Left ventricle myocardium inferior (tissue), 1 donor: Measurements from ENCODE around the gene IL1RL2. TPM values are rescaled to one million over a fixed set of nuclear protein-coding genes. Genes with fewer than 3 reads are reported as not detected.

Experiments used
- DNase-seq: peaks from one replicate; pipeline ENCODE4 v3.0.0-alpha.2; 2020
- H3K27ac ChIP-seq: fragments of 200-600 bp; replicated peaks from 2 replicates; pipeline ENCODE4 v1.8.0; 2021
- H3K27me3 ChIP-seq: fragments of 200-600 bp; 2 replicates; pipeline ENCODE4 v1.8.0; 2021; ENCODE audit warnings: low read depth
- H3K36me3 ChIP-seq: fragments of 200-600 bp; 2 replicates; pipeline ENCODE4 v1.8.0; 2021
- H3K4me1 ChIP-seq: fragments of 200-600 bp; 2 replicates; pipeline ENCODE4 v1.8.0; 2021
- H3K4me3 ChIP-seq: fragments of 200-600 bp; 2 replicates; pipeline ENCODE4 v1.8.0; 2021; ENCODE audit warnings: mild to moderate bottlenecking, moderate library complexity
- H3K9me3 ChIP-seq: fragments of 200-600 bp; replicated peaks from 2 replicates; pipeline ENCODE4 v1.8.0; 2021
- intact Hi-C: fragments of 100-400 bp; cut with micrococcal nuclease; formaldehyde crosslinking; loops from one replicate; pipeline ENCODE4 v1.11.0; 2022
- total RNA-seq: library from RNA; stranded (reverse); fragmentation: NEBNext Ultra II Directional; extraction: Animal tissue kit (Norgen Biotek cat#: 25700); gene quantifications from one replicate; pipeline ENCODE4 v1.2.1, GENCODE V29; 2021
- TF ChIP-seq, protein P1 (sequence below): fragments of 200-600 bp; IDR thresholded peaks from 2 replicates; pipeline ENCODE4 v1.8.0; 2021; ENCODE audit warnings: antibody characterized with exemption, mild to moderate bottlenecking, borderline replicate concordance
- donor health status: DM: no; HTN: yes; CAD: no; lungs with severe emphysema.

The IL1RL2 gene
- total RNA-seq, 1 donor from 2014 or later = 0.30 TPM

DNA sequence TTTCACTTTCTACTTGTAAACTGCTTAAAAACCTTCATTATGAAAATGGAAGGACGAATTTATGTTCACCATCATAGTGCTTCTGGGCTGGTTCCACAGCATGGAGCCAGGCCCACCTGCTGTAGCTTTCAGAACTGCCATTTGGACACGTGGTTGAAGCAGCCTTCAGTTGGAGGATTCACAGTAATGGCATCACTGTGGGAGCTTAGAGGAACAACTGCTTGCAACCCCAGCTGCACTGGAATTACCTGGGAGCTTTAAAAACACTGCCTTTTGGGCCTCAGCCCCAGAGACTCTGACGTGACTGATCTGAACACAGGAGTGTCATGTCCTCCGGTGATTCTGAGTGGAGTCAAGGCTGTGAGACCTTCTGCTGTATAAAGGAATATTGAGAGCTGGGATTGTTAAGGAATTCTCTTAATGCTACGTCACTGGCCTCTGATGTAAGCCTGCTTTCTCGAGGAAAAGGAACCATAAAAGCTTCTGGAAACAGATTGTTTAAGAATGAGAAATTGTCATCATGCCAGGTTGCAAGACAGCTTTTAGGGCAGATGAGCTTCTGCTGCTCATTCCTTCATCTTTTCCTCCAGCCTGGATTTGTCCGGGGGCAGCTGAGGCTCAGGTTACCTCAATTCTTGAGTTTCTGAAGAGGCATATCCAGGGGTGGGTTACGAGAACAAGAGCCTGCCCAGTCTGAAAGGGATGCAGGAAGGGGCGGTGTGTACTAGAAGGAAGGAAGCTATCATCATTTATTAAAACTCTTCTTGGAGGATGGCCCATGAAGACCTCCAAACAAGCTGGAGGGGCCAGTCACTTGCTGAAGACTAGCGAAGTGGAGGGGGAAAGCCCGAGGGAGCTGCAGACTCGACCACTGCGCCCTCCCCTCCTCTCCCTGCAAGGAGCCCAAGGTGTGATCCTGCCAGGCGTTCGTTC lies 45.5 kb upstream of the IL1RL2 start:
- intact Hi-C loops = no loop called here
- Histone ChIP-seq H3K9me3 (peaks cover 18% of the 10 kb centered on the region), H3K27ac (peak overlapping the region; percentile 93), H3K4me1 (peaks cover 27% of the 10 kb centered on the region), H3K27me3 (no peaks in the 10 kb centered on the region), H3K4me3 (peak overlapping the region; percentile 78), H3K36me3 (peaks cover 13% of the 10 kb centered on the region)
- DNase-seq = no peak
- TF ChIP-seq, protein P1, sequence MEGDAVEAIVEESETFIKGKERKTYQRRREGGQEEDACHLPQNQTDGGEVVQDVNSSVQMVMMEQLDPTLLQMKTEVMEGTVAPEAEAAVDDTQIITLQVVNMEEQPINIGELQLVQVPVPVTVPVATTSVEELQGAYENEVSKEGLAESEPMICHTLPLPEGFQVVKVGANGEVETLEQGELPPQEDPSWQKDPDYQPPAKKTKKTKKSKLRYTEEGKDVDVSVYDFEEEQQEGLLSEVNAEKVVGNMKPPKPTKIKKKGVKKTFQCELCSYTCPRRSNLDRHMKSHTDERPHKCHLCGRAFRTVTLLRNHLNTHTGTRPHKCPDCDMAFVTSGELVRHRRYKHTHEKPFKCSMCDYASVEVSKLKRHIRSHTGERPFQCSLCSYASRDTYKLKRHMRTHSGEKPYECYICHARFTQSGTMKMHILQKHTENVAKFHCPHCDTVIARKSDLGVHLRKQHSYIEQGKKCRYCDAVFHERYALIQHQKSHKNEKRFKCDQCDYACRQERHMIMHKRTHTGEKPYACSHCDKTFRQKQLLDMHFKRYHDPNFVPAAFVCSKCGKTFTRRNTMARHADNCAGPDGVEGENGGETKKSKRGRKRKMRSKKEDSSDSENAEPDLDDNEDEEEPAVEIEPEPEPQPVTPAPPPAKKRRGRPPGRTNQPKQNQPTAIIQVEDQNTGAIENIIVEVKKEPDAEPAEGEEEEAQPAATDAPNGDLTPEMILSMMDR = no peak

DNA sequence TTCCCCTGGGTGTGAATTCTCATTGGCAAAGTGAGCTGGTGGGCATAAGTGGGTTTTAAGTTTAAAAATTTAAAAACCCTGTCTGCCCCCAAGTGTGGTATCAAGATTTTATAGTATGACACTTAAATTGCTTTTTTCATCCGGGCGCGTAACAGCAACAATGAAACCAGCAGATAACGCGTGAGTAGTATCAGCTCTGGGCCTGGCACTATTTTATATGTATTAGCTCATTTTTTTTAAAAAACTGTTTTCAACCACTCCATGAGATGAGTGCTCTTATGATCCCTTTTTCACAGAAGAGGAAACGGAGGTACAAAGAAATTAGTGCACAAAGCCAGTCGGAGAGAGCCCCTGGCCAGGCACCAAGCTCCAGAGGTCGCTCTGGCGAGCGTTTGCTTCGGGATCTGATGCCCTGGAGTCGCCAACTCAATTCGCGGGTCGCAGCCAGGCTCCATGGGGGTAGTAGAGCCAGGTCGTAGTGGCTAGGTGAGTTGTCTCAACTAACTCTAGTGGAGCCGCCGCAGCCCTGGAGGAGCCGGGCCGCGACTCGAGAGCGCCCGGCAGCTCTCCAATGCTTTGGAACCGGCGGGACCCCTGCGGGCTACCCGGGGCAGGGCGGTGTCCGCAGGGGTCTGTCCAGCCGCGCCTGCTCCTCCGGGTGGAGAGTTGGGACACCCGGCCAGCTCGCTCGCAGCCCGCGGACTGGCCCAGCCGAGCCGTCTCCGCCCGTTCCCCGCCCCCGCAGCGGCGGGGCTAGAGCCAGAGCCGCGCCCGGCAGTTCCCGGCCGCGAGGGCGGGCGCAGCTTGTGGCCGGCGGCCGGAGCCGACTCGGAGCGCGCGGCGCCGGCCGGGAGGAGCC lies 44.6 kb upstream of the IL1RL2 start, which contains the start of gene IL1R1:
IL1R1 (plus strand) TSS at position 777 of the 859 bp plus-strand sequence. CDS start 14,979 bp downstream, outside the sequence.
- intact Hi-C loops = no loop called here
- TF ChIP-seq, protein P1 = no peak
- peaks cover 27% of the 10 kb centered on the region for H3K4me1 ChIP-seq
- H3K27me3 ChIP-seq = no peaks in the 10 kb centered on the region
- DNase-seq = peak; percentile 85
- peaks cover 27% of the 10 kb centered on the region for H3K9me3 ChIP-seq
- peak within 1 kb of the TSS; percentile 93 for H3K27ac ChIP-seq
- H3K4me3 ChIP-seq = peak within 1 kb of the TSS; percentile 78
- peaks cover 19% of the 10 kb centered on the region for H3K36me3 ChIP-seq

DNA sequence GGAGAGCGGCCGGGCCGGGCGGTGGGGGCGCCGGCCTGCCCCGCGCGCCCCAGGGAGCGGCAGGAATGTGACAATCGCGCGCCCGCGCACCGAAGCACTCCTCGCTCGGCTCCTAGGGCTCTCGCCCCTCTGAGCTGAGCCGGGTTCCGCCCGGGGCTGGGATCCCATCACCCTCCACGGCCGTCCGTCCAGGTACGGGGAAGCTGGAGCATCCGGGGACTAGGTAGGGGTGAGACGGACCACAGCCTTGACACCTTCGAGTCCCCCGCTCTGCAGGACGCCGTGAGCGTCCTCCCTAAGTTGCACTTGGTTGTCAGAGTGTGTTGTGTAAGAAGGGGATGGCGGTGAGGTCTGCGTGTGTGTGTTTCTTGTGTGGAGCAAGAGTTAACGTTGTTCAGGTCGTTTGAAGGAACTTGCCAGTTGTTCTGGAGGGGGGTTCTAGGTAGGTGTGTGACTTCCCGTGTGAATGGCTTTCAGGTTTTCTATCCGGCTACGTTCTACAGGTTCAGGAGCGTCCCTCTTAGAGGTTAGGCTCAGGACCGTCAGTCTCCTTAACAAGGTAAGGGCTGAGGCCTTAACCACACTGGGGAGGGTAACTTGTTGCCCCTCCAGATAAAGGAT lies 43.9 kb upstream of the IL1RL2 start:
- Histone ChIP-seq H3K27me3 (no peaks in the 10 kb centered on the region), H3K4me1 (peaks cover 33% of the 10 kb centered on the region), H3K27ac (peak overlapping the region; percentile 93), H3K4me3 (peak overlapping the region; percentile 78), H3K36me3 (peaks cover 19% of the 10 kb centered on the region), H3K9me3 (peaks cover 34% of the 10 kb centered on the region)
- TF ChIP-seq, protein P1 = no peak
- DNase-seq = no peak
- intact Hi-C loops = no loop called here

DNA sequence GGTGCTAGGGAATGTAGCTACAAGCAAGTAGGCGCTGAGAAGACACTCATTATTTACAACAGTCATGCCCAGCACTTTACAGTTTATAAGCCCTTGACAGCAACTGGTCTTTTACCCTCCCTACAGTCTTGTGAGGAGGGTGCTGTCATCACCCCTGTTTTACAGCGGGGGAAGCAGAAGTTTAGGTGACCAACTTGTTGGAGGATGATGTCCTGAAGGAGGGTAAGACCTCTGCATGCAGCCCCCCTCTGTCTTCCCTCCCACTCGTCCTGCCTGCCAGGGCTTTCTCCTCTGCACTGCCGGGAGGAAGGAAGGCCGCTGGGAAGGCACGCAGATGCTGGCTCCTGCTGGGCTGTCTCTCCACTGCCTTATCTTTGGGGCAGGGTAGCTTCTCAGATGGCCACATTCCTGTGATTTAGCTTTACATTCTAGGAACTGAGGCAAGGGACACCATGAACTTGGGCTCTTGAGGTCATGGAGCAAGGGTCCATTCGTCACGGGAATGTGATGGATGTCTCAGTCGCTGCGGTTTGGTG lies 43.3 kb upstream of the IL1RL2 start:
- TF ChIP-seq, protein P1 = no peak
- Histone ChIP-seq H3K36me3 (peaks cover 19% of the 10 kb centered on the region), H3K4me1 (peaks cover 38% of the 10 kb centered on the region), H3K27me3 (no peaks in the 10 kb centered on the region), H3K27ac (peak overlapping the region; percentile 93), H3K9me3 (peaks cover 40% of the 10 kb centered on the region), H3K4me3 (peak overlapping the region; percentile 78)
- intact Hi-C loops = no loop called here
- DNase-seq = no peak

DNA sequence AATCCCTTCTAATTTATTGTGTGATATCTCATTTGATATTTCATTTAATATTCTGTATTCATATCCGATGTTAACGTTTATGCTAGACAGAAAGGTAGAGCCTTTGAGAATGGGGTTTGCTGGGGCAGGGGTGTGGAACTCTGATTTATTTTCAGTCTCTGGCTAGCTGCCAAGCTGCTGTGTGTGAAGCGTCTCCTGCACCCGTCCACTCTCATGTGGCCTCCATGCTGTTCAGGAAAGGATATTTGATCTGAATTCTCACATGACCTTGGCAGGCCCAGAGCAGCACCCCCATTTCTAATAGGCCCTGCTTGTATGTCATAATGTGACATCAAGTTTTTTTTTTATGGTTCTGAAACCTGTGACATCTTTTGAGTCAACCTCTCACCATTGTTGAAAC lies 42.7 kb upstream of the IL1RL2 start:
- no peaks in the 10 kb centered on the region for H3K27me3 ChIP-seq
- peaks cover 39% of the 10 kb centered on the region for H3K4me1 ChIP-seq
- no peak for DNase-seq
- TF ChIP-seq, protein P1 = no peak
- H3K36me3 ChIP-seq = peaks cover 19% of the 10 kb centered on the region
- peak overlapping the region; percentile 78 for H3K4me3 ChIP-seq
- intact Hi-C loops = no loop called here
- H3K9me3 ChIP-seq = peaks cover 46% of the 10 kb centered on the region
- peak overlapping the region; percentile 93 for H3K27ac ChIP-seq
